HG03378 (cell line): ENCODE data around the gene DIRAS1.
"Not testable (repeated sequence)": the region's sequence is repeated elsewhere in the genome, so short reads cannot be mapped to it uniquely, and the experiment has no call there.

Experiments
- ATAC-seq: cut with Tn5 transposase; IDR thresholded peaks from one replicate; pipeline ENCODE4 v1.9.1; 2021; ENCODE audit warnings: mild to moderate bottlenecking, moderate library complexity; ENCODE audit not compliant: unreplicated experiment

DIRAS1 gene

DNA sequence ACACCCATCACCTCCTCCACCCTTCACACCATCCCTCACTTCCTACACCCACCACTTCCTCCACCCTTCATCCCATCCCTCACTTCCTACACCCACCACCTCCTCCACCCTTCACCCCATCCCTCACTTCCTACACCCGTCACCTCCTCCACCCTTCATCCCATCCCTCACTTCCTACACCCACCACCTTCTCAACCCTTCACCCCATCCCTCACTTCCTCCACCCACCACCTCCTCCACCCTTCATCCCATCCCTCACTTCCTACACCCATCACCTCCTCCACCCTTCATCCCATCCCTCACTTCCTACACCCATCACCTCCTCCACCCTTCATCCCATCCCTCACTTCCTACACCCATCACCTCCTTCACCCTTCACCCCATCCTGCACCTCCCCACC lies 7.1 kb downstream of the DIRAS1 start:
- not testable (repeated sequence) for ATAC-seq

- ATAC-seq = not testable (repeated sequence)
Measured at GRCh38 chr19:2713170-2713569, 8.0 kb downstream of the DIRAS1 start.

DNA sequence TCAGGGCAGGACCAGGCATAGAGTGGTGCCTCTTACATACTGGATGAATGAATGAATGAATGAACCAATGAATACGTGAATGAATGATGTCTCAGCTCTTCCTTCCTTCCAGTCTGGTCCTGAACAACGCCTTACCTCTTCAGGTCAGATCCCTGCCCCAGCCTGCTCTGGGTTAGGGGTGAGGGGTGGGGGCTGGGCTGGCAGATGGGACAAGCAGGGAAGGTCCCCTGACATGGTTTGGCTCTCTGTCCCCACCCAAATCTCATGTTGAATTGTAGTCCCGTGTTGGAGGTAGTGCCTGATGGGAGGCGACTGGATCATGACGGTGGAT lies 9.3 kb downstream of the DIRAS1 start:
- no peak for ATAC-seq

DNA sequence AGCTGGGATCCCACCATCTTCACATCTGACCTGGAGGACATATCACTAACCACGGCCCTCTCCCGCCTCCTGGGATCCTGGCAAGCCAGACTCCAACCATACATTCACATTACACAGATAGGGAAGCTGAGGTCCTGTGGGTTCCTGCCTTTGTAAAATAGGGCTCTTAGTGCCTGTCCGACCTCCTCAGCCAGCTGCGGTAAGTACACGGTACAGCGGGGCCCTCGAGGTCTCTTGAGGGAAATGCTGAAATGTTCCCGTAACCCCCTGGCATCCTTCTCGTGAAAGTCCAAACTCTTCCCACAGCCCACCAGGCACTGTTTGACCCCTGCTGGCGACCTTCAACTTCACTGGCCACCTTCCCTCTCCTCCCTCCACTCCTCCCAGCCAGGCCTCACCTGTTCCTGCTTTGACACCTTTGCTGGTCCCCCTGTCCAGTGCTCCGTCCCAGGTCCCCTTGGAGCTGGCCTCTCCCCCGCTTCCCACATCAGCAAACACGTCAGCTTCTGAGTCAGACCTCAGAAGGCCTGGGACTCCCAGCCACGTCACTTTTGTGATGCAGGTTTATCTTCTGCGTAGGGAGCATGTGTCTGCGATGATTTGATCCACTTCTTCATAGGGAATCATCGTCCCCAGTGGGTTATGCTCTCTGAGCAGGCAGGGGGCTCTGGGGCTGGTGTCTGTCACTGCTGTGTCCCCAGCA lies 9.8 kb downstream of the DIRAS1 start:
- no peak for ATAC-seq

DNA sequence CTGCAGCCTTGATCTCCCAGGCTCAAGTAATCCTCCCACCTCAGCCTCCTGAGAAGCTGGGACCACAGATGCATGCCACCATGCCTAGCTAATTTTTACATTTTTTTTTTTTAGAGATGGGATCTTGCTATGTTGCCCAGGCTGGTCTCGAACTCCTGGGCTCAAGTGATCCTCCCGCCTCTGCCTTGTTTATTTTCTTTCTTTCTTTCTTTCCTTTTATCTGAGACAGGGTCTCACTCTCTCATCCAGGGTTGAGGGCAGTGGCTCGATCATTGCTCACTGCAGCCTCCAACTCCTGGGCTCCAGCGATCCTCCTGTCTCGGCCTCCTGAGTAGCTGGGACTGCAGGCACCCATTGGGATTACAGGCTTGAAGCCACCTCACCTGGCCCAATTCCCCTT lies 14.9 kb downstream of the DIRAS1 start:
- ATAC-seq = no peak

DNA sequence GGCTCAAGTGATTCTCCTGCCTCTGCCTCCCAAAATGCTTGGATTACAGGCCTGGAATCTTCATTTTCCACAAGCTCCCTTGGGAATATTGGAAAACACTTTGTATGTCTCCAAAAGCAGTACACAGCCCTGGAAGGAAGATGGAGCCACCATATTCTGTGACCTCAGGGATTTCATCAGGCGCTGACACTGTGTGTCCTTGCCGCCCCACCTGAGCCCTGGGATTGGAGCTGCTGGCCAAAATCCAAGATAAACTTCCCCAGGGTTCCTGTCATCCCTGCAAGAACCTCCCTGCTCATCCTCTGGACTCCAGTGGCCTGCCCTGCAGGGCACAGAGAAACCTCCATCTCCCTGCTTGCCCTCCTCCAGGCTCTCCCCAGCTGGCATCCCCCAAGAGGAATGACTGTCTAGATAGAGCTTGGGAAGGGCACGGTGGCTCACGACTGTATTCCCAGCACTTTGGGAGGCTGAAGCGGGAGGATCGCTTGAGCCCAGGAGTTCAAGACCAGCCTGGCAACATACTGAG lies 17.4 kb downstream of the DIRAS1 start:
- ATAC-seq = no peak

GRCh38 chr19:2703077-2703437 lies 18.1 kb downstream of the DIRAS1 start:
- no peak for ATAC-seq

- ATAC-seq = no peak
Measured at GRCh38 chr19:2702170-2703076, 18.7 kb downstream of the DIRAS1 start, which contains the start of gene GNG7. TSS of gene GNG7 (minus strand) at chr19:2702694. CDS start at chr19:2520688, 182,006 bp downstream.

GRCh38 chr19:2701361-2702169 lies 19.6 kb downstream of the DIRAS1 start:
- no peak for ATAC-seq

GRCh38 chr19:2700660-2701360 lies 20.4 kb downstream of the DIRAS1 start:
- ATAC-seq = no peak

- no peak for ATAC-seq
Measured at GRCh38 chr19:2699413-2700140, 21.6 kb downstream of the DIRAS1 start.

DNA sequence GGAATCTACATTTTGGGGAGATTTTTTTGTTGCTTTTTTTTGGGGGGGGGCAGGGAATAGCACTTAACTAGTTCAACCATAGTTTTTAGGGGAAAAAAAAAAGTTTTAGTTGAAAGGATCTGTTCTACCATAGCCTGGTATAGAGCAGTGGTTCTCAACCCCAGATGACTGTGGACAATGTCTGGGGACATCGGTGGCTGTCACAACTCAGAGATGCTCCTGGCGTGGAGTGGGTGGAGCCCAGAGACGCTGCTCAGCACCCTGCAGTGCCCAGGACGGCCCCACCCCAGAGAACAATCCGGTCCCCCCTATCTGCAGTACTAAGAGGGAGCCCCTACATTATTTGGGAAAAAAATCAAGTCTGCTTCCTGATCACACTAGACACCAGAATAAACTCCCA lies 27.0 kb downstream of the DIRAS1 start:
- ATAC-seq = no peak

DNA sequence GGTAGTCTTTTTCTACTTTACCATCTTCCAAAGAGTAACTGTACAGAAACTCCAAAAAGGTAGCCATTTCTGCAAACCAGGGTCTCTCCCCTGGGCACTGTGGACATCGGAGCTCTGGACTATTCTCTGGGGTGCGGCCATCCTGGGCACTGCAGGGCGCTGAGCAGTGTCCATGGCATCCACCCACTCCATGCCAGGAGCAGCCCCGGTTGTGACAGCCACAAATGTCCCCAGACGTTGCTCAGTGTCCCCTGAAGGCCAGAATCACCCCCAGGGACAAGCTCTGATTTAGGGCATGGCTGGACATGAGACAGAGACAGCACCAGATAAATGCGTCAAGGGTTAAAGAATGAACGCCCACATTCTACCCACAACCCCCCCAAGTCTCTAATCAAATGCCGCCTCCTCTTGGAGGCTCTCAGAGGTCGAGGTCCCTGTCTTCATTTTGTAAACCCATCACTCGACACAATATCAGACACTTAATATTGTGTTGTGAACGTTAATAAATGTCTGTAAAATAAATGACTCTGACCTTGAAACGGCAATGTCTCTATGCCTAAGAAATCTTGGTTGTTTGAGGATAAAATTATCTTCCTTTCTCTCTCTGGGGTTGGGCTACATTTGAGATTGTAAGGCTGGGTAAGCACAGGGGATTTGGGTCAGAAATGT lies 27.5 kb downstream of the DIRAS1 start:
- ATAC-seq = no peak

- no peak for ATAC-seq
Measured at GRCh38 chr19:2691951-2692350, 29.2 kb downstream of the DIRAS1 start.

DNA sequence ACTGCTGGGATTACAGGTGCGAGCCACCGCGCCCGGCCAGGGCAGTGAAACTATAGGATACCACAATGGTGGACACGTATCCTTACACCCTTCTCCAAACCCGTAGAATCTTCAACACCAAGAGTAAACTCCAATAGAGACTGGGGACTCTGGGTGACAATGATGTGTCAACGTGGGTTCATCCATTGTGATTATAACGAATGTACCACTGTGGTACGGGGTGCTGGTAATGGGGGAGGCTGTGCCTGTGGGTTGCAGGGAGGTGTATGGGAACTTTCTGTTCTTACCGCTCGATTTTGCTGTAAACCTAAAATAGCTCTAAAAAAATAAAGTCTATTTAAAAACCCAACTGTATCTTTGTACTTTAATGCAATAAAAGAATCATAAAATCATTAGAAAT lies 30.3 kb downstream of the DIRAS1 start:
- ATAC-seq = no peak

DNA sequence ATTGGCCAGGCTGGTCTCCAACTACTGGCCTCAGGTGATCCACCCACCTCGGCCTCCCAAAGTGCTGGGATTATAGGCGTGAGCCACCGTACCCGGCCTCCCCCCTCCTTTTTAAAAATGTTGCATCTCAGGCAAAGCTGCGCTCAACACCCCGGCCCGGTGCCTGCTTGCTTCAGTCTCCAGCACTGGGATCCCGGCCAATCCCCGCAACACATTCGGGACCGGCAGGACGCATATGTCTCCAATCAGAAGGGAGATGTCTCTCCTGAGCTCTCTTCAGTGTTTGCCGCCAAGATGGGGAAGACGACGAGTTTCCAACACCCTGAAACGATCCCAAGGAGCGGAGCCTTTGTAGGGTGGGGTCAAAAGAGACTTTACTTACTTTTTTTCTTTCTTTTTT lies 34.8 kb downstream of the DIRAS1 start:
- ATAC-seq = no peak

DNA sequence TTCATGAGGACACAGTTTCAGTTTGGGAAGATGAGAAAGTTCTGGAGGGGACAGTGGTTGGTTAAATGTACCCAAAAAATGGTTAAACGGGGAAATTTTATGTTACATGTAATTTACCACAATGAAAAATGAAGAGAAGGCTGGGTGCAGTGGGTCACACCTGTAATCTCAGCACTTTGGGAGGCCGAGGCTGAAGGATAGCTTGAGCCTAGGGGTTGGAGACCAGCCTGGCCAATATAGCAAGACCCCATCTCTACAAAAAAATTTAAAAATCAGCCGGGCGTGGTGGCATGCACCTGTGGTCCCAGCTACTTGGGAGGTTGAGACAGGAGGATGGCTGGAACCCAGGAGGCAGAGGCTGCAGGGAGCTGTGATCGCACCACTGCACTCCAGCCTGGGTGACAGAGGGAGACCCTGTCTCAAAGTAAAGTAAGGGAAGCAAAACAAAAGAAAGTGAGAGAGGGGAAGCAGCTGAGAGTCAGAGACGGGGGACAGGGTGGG lies 35.9 kb downstream of the DIRAS1 start:
- no peak for ATAC-seq

- no peak for ATAC-seq
Measured at GRCh38 chr19:2683430-2684003, 37.7 kb downstream of the DIRAS1 start.

GRCh38 chr19:2680808-2681207 lies 40.4 kb downstream of the DIRAS1 start:
- no peak for ATAC-seq
